GM19035 (cell line): ENCODE results near the gene SWSAP1.
"Not testable (repeated sequence)": the region's sequence is repeated elsewhere in the genome, so short reads cannot be mapped to it uniquely, and the experiment has no call there.

ENCODE experiments used
- ATAC-seq: cut with Tn5 transposase; IDR thresholded peaks from one replicate; pipeline ENCODE4 v1.9.1; 2021; ENCODE audit not compliant: unreplicated experiment

The SWSAP1 gene

GRCh38 chr19:11354102-11354501, 20.4 kb upstream of the SWSAP1 start:
- ATAC-seq = not testable (repeated sequence)

GRCh38 chr19:11355160-11356073, 19.0 kb upstream of the SWSAP1 start, which contains the start of gene PLPPR2:
PLPPR2 (plus strand) TSS chr19:11355432; CDS start chr19:11357674, 2,242 bp downstream.
- no peak for ATAC-seq

GRCh38 chr19:11356074-11356397, 18.4 kb upstream of the SWSAP1 start:
- ATAC-seq = no peak

GRCh38 chr19:11356676-11357550, 17.6 kb upstream of the SWSAP1 start:
- ATAC-seq = no peak

GRCh38 chr19:11359421-11359820, 15.0 kb upstream of the SWSAP1 start:
- no peak for ATAC-seq

- ATAC-seq = no peak
Measured at GRCh38 chr19:11361037-11361770, 13.3 kb upstream of the SWSAP1 start.

- no peak for ATAC-seq
Measured at GRCh38 chr19:11361771-11362731, 12.4 kb upstream of the SWSAP1 start.

- ATAC-seq = no peak
Measured at GRCh38 chr19:11363881-11364280, 10.6 kb upstream of the SWSAP1 start.

- no peak for ATAC-seq
Measured at GRCh38 chr19:11364296-11364904, 10.1 kb upstream of the SWSAP1 start.

- no peak for ATAC-seq
Measured at GRCh38 chr19:11364935-11365334, 9.5 kb upstream of the SWSAP1 start.

GRCh38 chr19:11365557-11366117, 8.8 kb upstream of the SWSAP1 start:
- ATAC-seq = no peak

GRCh38 chr19:11367528-11367927, 6.9 kb upstream of the SWSAP1 start:
- no peak for ATAC-seq

GRCh38 chr19:11370744-11371143, 3.7 kb upstream of the SWSAP1 start:
- no peak for ATAC-seq

GRCh38 chr19:11373166-11373884, 1.1 kb upstream of the SWSAP1 start:
- ATAC-seq = no peak

- ATAC-seq = no peak
Measured at GRCh38 chr19:11373885-11374432, 507 bp upstream of the SWSAP1 start.

GRCh38 chr19:11375143-11375948, 880 bp downstream of the SWSAP1 start:
- no peak for ATAC-seq

GRCh38 chr19:11377237-11377636, 2.8 kb downstream of the SWSAP1 start:
- ATAC-seq = no peak

GRCh38 chr19:11377756-11378155, 3.3 kb downstream of the SWSAP1 start:
- ATAC-seq = no peak
